ENCODE data around the gene C2orf69. TPM values are rescaled to one million over a fixed set of nuclear protein-coding genes. Genes with fewer than 3 reads are reported as not detected.

The C2orf69 gene
- total RNA-seq, 1 donor: 20.3 TPM

- H3K4me2 ChIP-seq (ENCODE audit: insufficient read depth, low read length): no peak overlapping the region
- H4K20me1 ChIP-seq (ENCODE audit: insufficient read depth, low read length): peaks cover 3% of the 10 kb centered on the region
- H3K27me3 ChIP-seq (ENCODE audit: insufficient read depth, low read length): no peaks in the 10 kb centered on the region
- peaks cover 15% of the 10 kb centered on the region for H3K4me1 ChIP-seq (ENCODE audit: insufficient read depth, low read length)
- H2AFZ ChIP-seq (ENCODE audit: low read length): no peak overlapping the region
- H3K36me3 ChIP-seq (ENCODE audit: insufficient read depth, low read length): peaks cover 14% of the 10 kb centered on the region
- H3K27ac ChIP-seq (ENCODE audit: low read depth, low read length): no peak overlapping the region
- TF ChIP-seq CTCF (IDR thresholded peaks at IDR 0.05; ENCODE audit: extremely low read depth, low read depth, low read length): no peak
- peaks cover 64% of the 10 kb centered on the region for H3K79me2 ChIP-seq (ENCODE audit: insufficient read depth, low read length)
- H3K4me3 ChIP-seq (ENCODE audit: insufficient read depth, low read length): no peak overlapping the region
- DNase-seq (ENCODE audit: insufficient read length, low spot score, missing footprints): no peak
- no peaks in the 10 kb centered on the region for H3K9me3 ChIP-seq (ENCODE audit: low read depth, low read length)
These were observed 39.9 kb downstream of the C2orf69 start for GRCh38 chr2:199951023-199951422.

- H3K36me3 ChIP-seq (ENCODE audit: insufficient read depth, low read length): peaks cover 12% of the 10 kb centered on the region
- DNase-seq (ENCODE audit: insufficient read length, low spot score, missing footprints): peak; percentile 93
These were observed 43.9 kb downstream of the C2orf69 start for GRCh38 chr2:199955007-199955338.

GRCh38 chr2:199955339-199956061 lies 44.4 kb downstream of the C2orf69 start, which contains the start of the genes MAIP1 and TYW5:
Gene MAIP1 (plus strand): TSS chr2:199955582. CDS start chr2:199955799, 217 bp downstream.
Gene TYW5 (minus strand): TSS chr2:199955491. CDS start chr2:199955470, 21 bp downstream.
- H3K27ac ChIP-seq (ENCODE audit: low read depth, low read length): peak within 1 kb of the TSS; percentile 76
- H3K4me2 ChIP-seq (ENCODE audit: insufficient read depth, low read length): peak within 1 kb of the TSS; percentile 99
- TF ChIP-seq CTCF (IDR thresholded peaks at IDR 0.05; ENCODE audit: extremely low read depth, low read depth, low read length): peak; percentile 17
- H2AFZ ChIP-seq (ENCODE audit: low read length): peak within 1 kb of the TSS; percentile 99
- peaks cover 18% of the 10 kb centered on the region for H3K4me1 ChIP-seq (ENCODE audit: insufficient read depth, low read length)
- H3K36me3 ChIP-seq (ENCODE audit: insufficient read depth, low read length): peaks cover 17% of the 10 kb centered on the region
- H3K79me2 ChIP-seq (ENCODE audit: insufficient read depth, low read length): peaks cover 79% of the 10 kb centered on the region
- peak within 1 kb of the TSS; percentile 96 for H3K4me3 ChIP-seq (ENCODE audit: insufficient read depth, low read length)
- no peaks in the 10 kb centered on the region for H3K27me3 ChIP-seq (ENCODE audit: insufficient read depth, low read length)
- peak; percentile 92 for DNase-seq (ENCODE audit: insufficient read length, low spot score, missing footprints)
- no peaks in the 10 kb centered on the region for H3K9me3 ChIP-seq (ENCODE audit: low read depth, low read length)
- no peaks in the 10 kb centered on the region for H4K20me1 ChIP-seq (ENCODE audit: insufficient read depth, low read length)

More at GRCh38 chr2:199955007-199955338, 43.9 kb downstream of the C2orf69 start:
- peak overlapping the region; percentile 99 for H2AFZ ChIP-seq (ENCODE audit: low read length)
- peak overlapping the region; percentile 99 for H3K4me2 ChIP-seq (ENCODE audit: insufficient read depth, low read length)
- H3K79me2 ChIP-seq (ENCODE audit: insufficient read depth, low read length): peaks cover 84% of the 10 kb centered on the region
- H4K20me1 ChIP-seq (ENCODE audit: insufficient read depth, low read length): peaks cover 1% of the 10 kb centered on the region
- no peaks in the 10 kb centered on the region for H3K9me3 ChIP-seq (ENCODE audit: low read depth, low read length)
- no peaks in the 10 kb centered on the region for H3K27me3 ChIP-seq (ENCODE audit: insufficient read depth, low read length)
- peak overlapping the region; percentile 76 for H3K27ac ChIP-seq (ENCODE audit: low read depth, low read length)
- H3K4me1 ChIP-seq (ENCODE audit: insufficient read depth, low read length): peaks cover 18% of the 10 kb centered on the region
- H3K4me3 ChIP-seq (ENCODE audit: insufficient read depth, low read length): peak overlapping the region; percentile 96
- no peak for TF ChIP-seq CTCF (IDR thresholded peaks at IDR 0.05; ENCODE audit: extremely low read depth, low read depth, low read length)

- TF ChIP-seq CTCF (IDR thresholded peaks at IDR 0.05; ENCODE audit: extremely low read depth, low read depth, low read length): no peak
- H3K4me3 ChIP-seq (ENCODE audit: insufficient read depth, low read length): peak overlapping the region; percentile 96
- H2AFZ ChIP-seq (ENCODE audit: low read length): peak overlapping the region; percentile 99
These were observed 44.9 kb downstream of the C2orf69 start for GRCh38 chr2:199956062-199956380.

More at GRCh38 chr2:199956062-199956380, 44.9 kb downstream of the C2orf69 start:
- H3K4me1 ChIP-seq (ENCODE audit: insufficient read depth, low read length): peaks cover 18% of the 10 kb centered on the region
- no peaks in the 10 kb centered on the region for H3K27me3 ChIP-seq (ENCODE audit: insufficient read depth, low read length)
- no peaks in the 10 kb centered on the region for H4K20me1 ChIP-seq (ENCODE audit: insufficient read depth, low read length)
- peak overlapping the region; percentile 76 for H3K27ac ChIP-seq (ENCODE audit: low read depth, low read length)
- H3K79me2 ChIP-seq (ENCODE audit: insufficient read depth, low read length): peaks cover 73% of the 10 kb centered on the region
- no peaks in the 10 kb centered on the region for H3K9me3 ChIP-seq (ENCODE audit: low read depth, low read length)
- peak overlapping the region; percentile 99 for H3K4me2 ChIP-seq (ENCODE audit: insufficient read depth, low read length)
- H3K36me3 ChIP-seq (ENCODE audit: insufficient read depth, low read length): peaks cover 22% of the 10 kb centered on the region
- no peak for DNase-seq (ENCODE audit: insufficient read length, low spot score, missing footprints)
